ENCODE results near the gene MPC2. TPM values are rescaled to one million over a fixed set of nuclear protein-coding genes. Genes with fewer than 3 reads are reported as not detected.
"Not testable (repeated sequence)": the region's sequence is repeated elsewhere in the genome, so short reads cannot be mapped to it uniquely, and the experiment has no call there.

Gene MPC2
- total RNA-seq, 1 donor from 2014 or later = 23.9 TPM

DNA sequence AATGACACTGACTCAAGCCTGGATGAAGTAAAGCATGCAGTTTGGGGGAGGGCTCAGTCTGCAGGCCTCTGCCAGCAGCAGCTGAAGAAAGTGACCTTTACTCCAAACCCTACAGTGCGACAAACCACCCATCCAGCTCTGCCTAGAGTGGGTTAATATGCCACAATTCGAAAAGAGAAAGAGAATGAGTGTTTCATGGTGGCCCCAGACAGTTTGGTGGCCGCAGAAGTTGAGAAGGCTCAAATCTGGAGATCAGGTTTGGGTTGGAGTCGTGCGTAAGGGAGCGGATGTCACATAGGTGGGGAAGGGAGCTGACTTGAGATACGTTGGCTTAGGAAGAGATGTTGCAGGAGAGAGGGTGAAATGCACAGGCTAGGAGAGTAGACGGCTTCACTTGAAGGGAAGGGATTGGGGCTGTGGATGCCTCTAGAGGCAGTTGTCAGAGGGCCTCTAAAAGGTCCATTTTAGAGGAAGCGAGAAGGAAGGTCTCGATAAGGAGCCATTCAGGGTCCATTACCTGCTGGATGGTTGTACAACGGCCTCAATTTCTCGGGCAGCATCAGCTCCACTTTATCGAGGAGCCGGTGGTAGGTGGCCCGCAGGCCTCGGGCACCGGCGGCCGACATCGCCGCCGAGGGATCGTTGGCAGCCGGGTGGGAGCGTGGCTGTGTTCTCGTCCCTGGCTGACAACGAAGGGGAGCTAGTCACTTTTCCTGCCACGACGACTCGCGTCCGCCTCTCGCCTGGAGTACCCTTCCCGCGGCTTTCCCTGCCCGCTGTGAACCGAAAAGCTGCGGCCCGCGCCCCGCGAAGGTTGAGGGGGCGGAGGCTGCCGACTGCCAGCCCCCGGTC is 1.4 kb downstream of the MPC2 start:
- DNase-seq (ENCODE audit: low read depth, low spot score) = no peak

DNA sequence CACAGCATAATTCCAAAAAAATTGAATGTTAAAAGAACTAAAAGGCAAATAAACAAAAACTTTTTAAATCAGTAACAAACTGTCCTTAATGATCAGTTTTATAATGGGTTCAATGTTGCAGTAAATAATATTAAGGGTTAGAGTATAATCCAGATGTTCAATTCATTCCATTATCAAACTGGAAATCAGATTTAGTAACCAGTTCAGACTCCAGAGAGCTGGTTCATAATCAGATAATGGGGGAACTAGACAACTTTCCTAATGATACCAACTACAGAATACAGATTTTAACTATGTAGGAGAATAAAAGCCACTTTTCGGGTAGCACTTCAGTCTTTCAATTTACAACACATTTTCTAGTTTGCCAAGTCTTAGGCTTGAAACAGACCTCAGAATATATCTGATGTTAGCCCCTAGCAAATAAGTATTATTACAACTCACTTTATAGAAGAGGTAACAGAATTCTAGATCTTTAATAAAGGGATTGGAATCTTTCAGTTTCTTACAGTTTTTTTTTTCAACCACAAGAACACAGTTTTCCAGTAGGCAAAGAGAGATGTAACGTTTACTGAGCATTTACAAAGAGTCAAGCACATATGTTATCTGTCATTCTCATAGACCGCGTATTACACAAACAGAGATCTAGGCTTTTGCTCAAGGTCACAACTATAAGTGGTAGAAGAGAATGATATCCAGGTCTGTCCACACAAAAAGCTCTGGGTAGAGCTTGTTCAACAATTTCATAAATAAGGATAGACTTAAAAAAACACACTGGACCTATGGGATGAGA is 2.3 kb downstream of the MPC2 start:
- DNase-seq (ENCODE audit: low read depth, low spot score) = no peak

DNA sequence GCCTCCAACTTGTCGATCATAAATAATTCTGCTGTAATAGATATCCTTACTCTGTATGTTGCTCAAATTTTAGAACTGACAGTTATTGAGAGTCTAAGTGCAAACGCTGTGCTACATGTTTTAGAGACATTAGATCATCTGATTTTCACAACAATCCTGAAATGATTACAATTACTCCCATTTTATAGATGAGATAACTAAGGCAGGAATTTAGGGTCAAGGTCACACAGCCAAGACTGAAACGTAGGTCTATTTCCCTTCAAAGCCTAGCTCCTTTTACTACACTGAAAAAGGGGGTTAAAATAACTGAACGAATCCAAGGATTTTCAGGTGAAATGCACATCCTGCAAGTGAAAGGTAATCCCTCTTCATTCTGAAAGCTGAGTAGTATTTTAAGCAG is 3.1 kb downstream of the MPC2 start:
- no peak for DNase-seq (ENCODE audit: low read depth, low spot score)

DNA sequence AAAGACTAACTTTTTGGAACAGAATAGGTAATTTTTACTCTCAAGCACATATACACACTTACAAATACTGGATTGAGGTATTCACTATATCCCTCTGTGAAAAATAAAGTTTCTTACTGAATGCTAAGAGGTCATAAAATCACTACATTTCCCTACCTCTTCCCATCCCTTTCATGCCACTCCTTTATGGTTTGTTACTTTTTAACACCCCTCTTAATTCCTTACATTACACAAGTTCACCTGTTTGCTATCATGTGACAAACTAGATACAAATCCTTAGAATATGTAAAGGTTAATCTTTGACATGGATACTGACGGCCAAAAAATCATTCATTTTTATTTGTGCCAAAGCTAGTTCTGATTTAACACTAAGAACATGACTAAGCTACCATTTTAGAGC is 7.1 kb downstream of the MPC2 start:
- no peak for DNase-seq (ENCODE audit: low read depth, low spot score)

DNA sequence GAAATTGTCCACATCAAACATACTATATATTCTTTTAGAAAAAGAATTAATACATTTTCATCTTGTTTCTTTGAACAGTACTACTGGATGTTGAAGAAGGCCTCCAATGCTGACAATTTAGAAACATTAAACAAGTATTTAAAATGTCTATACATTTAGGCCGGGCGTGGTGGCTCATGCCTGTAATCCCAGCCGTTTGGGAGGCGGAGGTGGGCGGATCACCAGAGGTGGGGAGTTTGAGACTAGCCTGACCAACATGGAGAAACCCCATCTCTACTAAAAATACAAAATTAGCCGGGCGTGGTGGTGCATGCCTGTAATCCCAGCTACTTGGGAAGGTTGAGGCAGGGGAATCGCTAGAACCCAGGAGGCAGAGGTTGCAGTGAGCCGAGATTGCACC is 8.0 kb downstream of the MPC2 start:
- DNase-seq (ENCODE audit: low read depth, low spot score) = not testable (repeated sequence)

DNA sequence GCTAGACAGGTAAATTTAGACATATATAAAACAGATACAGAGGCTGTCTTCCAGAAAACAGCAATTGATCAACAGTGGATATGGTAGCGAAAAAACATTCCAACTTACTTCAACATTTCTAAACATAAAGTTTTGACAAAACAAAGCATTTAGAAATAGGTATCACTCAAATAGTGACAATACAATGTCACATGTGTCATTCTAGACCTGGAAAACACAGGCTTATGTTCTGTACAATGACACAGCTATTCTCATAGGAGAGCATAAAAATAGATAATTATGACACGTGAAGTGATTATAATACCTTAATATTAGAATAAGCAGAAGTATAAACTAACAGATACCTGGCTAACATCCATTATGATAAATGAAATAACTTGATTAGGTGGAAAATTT is 8.4 kb downstream of the MPC2 start:
- DNase-seq (ENCODE audit: low read depth, low spot score) = no peak

DNA sequence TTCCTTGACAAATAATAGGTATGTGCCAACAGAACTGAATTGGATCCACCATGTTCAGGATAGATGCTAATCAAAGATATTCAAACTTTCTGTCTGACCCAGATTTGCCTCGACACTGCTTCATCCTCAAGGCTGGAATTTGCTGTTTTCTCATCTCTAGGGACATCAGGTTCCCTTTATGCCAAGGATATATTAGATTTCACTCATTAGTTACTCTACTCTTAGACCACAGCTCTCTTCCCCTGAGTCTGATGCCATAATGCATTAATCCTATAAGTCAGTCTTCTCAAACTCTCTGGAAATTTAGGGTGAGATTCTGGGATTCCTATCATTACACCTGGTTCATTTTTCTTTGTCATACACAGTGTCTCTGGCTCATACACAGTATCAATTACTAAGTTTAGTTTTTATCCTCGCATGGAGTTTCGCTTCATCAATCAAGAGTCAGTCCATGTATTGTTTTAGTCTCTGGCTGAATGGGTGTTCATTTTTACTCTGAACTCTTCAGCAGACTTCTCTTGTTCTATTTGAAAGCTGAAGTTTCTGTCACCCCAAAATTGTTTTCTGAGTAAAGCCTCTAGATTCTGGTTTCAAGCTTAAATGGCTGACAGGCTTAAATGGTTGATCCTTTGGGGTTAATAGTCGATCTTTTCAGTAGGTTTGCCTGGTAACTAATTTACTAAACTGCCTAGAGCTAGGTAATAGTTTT is 9.7 kb downstream of the MPC2 start:
- DNase-seq (ENCODE audit: low read depth, low spot score) = no peak

DNA sequence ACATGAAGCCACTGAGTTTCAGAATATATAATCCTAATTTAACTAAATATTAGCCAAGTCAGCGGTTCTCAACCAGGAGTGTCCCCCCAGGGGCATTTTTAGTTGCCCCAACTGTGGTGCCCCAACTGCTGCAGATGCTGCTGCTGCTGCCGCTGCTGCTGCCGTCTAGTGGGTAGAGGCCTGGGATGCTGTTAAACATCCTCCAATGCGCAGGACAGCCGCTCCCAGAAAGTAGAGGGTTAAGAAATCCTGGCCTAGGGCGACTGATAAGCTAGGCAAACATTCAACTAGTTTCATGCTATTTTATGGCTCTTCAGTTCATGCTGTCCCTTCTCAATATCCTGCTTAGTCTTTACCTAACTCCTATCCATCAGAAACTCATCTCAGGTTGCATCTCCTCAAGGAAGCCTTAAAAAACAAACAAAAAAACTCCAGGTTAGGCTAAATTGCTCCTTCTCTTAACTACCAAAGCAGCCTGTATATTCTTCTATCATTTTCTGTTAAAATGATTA is 10.3 kb downstream of the MPC2 start:
- no peak for DNase-seq (ENCODE audit: low read depth, low spot score)

DNA sequence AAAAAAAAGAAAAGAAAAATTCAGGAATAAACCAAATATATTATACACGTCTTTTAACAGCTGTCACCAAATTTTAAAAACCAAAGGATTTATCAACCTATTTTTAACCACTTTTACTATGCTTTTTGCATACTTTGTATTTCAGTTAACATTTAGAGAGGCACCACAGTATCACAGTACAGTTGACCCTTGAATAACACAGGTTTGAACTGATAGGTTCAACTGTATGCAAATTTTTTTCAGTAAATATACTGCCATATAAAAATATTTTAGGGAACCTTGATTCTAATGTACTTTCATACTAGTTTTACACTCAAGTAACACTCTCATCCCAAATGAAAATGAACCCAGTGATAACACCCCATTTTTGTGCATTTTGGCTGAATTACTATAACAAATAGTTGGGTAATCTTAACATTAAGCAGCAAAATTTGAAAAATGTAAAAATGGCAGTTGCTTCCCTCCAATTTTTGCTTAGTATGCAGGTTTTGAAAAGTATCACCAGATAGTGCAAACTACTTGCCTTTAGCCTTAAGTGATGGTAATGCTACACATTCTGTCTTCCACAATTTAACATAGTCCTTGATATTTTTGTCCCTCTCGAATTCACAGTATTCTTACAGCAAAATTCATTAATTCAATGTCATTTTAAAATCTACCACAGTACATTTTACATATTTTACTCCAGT is 12.2 kb downstream of the MPC2 start:
- DNase-seq (ENCODE audit: low read depth, low spot score) = no peak

DNA sequence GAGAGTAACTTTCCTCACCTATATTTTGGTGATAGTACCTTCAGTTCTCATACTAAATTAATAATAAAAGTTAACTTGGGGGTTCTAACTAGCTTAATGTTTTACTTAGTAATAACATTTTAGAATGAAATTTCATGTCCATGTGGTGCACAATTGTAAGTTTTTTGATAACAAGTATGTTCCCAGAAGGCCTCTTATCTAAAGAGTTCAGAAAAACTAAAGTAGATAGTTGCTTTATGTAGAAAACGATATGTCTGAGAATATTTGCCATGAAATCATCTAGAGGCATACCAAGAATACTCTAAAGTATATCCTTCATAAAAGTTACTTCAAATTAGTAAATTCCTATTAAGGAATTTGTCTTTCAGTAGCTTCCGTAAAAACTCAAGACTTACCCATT is 12.8 kb downstream of the MPC2 start:
- no peak for DNase-seq (ENCODE audit: low read depth, low spot score)

DNA sequence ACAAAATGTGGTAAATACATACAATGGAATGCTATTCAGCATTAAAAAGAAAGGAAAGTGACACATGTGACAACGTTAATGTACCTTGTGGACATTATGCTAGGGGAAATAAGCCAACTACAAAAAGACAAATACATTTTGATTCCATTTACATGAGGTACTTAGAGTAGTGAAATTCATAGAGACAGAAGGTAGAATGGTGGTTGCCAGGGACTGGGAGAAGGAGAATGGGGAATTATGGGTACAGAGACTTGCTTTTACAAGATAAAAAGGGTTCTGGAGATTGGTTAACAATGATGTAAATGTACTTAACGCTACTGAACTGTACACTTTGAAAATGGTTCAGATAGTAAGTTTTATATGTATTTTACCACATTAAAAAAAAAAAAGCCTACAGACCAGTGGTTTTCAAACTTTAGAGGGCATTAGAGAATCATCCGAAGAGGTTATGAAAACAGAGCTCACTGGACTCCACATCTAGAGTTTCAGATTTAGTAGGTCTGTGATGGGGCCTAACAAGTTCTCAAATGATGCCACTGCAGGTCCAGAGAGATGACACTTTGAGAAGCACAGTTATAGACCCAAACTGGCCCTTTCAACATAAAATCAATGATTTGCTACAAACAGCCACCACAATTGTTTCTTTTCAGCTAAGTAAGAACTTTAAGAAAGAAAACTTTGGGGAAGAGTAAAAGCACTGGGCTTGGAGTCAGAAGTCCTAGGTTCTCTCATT is 13.4 kb downstream of the MPC2 start:
- no peak for DNase-seq (ENCODE audit: low read depth, low spot score)

DNA sequence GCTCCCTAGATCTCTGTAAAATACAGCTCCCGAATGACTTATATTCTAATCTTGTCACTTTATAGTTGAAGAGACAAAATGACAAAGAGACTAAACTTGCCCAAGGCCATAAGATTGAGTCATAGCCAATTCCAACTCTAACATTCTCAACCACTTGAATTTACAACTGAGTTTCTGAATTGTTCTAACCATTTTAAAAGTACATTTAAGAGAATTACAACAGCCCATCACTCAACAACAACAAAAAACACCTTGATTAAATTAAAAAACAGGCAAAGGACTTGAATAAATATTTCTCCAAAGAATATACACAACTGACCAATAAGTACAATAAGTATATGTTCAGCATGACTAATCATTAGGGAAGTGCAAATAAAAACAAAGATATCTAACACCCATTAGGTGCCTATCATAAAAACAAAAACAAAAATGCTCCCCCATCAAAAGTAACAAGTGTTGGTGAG is 14.2 kb downstream of the MPC2 start:
- no peak for DNase-seq (ENCODE audit: low read depth, low spot score)

DNA sequence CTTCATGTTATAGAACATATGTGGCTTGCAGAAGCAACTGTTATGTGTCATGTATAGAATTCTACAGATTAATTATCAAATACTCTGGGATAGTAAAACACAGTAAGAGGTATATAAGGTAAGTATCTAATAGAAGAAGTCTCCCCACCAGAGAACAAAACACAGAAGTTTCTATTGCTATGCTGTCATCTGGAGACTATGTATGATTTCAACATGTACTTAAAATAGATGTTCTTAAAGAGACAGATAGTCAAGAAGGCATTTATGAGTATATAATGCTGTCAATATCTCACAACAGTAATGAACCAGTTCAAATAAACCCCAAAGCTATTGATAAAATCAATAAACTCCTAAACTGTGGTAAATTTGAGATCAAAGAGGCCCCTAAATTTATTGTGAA is 14.8 kb downstream of the MPC2 start:
- no peak for DNase-seq (ENCODE audit: low read depth, low spot score)

DNA sequence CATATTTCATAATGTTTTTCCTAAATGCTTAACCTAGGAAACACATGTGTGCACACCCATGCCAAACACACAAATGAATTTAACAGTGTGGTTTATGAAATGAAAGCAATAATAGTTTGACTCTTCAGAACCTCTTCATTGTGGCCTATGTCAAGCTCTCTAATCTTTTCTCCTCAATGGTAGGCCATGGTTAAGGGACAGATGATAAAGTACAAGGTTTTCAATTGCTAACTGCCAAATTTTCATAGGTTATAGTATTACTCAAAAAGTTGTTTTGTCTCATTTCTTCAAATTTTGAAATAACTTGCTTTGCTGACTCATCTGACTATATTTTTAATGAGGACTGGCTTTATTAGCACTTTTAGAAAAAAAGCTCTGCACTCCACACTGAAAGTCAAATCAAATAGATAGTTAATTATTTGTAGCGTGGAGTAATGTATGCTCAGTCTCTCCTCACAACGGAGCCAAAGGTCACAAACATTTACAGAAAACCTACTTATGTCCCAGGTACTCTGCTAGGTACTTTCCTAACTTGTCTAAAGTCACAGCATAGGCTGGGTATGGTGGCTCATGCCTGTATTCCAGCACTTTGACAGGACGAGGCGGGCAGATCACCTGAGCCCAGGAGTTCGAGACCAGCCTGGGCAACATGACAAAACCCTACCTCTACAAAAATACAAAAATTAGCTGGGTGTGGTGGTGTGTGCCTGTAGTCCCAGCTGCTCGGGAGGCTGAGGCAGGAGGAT is 19.9 kb downstream of the MPC2 start:
- DNase-seq (ENCODE audit: low read depth, low spot score) = no peak

DNA sequence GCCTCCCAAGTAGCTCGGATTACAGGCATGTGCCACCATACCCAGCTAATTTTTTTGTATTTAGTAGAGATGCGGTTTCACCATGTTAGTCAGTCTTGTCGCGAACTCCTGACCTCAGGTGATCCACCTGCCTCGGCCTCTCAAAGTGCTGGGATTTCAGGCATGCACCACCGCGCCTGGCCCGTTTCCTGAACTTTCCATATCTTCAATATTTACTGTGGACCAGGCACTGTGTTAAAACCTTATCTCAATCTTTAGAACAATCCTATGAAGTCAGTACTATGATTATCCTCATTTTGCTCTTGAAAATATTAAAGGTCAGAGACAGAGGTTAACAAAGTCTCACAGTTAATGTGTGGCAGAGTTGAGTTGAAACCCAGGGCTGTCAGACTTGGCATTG is 21.3 kb downstream of the MPC2 start:
- DNase-seq (ENCODE audit: low read depth, low spot score) = no peak

DNA sequence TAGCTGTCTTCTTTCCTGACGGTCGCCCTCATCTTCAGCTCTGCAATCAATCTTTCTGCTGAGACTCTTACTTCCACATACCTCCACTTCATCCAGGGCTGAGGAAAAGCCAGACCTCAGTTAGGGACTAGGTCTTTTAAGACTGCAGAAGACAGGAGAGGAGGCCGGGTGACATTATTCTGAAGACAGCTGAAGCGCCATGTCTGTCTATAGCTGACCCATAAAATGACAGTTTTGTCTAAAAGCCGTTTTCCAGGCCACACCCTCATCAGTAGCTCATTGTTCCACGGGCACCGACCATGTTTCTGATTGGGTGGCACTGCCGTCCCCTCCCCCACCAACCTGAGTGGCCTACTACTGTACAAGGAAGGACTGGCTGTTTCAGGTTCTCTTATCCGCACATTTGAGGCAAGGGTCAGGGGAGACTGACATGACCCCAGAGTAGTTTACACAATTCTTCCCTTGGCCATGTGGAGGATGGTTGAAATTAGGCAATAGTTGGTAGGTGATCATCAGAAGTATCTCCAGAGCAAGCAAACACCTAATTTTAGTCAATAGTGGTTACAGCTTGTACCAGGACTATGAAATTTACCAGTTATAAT is 22.9 kb downstream of the MPC2 start, which contains the start of gene ADCY10:
Gene ADCY10 (minus strand): TSS at position 240 of the 602 bp plus-strand sequence. CDS start 8,994 bp downstream, outside the sequence.
- DNase-seq (ENCODE audit: low read depth, low spot score) = no peak

DNA sequence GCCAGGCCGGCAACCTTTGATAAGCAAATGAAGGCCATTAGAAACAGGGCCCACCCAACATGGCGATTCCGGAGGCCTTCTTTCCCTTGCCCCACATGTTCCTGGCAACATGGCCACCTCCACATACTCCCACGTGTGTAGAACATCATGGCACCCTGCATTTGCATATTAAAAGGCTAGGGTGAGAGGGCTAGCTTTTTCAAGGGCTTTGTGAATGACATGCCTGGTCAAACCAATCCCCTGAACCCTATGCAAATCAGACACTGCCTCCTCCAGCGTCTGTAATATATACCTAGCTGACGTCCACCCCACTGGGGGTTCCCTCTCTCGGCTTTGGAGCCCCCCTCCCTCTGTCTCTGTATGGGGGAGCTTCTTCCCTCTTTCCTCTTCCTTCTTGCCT is 24.6 kb downstream of the MPC2 start:
- DNase-seq (ENCODE audit: low read depth, low spot score) = no peak

DNA sequence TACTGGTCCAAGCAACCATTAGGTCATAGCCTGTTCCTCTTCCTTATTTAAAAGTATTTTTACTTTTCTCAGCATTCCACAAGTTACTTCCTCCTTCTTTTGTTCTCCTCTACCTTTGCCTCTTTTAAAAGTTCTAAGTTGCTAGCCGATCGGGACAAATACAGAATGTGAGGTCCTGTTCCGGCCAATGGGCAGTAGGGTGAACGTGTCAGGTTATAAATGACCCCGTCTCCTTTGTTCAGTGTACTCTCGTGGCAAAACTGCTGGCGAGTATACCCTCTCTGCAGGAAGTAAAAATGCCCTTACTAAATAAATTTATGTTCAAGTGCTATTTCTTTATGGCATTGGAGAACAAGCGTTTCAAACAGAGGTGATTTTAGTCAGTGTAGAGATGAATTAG is 25.5 kb downstream of the MPC2 start:
- DNase-seq (ENCODE audit: low read depth, low spot score) = no peak

DNA sequence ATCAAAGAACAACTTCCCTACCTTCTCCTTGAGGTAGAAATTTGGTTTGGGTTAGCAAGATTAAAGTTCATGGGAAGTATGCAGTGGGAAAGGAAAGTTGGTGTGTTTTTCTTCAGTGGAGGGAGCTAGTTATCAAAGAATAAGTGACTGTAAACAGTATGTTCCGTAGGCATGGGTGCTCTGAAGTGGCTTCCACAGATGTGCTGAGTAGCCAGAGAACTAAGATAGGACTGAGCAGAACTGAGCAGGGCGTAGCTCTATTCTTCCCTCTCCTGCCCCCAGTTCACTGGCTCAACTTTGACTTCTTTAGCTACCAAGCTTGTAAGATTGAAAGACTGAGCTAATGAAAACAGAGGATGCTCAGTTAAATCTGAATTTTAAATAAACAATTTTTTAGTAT is 26.3 kb downstream of the MPC2 start:
- no peak for DNase-seq (ENCODE audit: low read depth, low spot score)
